ENCODE measurements around the gene CACNA1I. TPM values are rescaled to one million over a fixed set of nuclear protein-coding genes. Genes with fewer than 3 reads are reported as not detected.

CACNA1I gene
- total and polyA plus RNA-seq, 7 donors: under 0.01 to 0.95 (median 0.15) TPM; not detected in 3

DNA sequence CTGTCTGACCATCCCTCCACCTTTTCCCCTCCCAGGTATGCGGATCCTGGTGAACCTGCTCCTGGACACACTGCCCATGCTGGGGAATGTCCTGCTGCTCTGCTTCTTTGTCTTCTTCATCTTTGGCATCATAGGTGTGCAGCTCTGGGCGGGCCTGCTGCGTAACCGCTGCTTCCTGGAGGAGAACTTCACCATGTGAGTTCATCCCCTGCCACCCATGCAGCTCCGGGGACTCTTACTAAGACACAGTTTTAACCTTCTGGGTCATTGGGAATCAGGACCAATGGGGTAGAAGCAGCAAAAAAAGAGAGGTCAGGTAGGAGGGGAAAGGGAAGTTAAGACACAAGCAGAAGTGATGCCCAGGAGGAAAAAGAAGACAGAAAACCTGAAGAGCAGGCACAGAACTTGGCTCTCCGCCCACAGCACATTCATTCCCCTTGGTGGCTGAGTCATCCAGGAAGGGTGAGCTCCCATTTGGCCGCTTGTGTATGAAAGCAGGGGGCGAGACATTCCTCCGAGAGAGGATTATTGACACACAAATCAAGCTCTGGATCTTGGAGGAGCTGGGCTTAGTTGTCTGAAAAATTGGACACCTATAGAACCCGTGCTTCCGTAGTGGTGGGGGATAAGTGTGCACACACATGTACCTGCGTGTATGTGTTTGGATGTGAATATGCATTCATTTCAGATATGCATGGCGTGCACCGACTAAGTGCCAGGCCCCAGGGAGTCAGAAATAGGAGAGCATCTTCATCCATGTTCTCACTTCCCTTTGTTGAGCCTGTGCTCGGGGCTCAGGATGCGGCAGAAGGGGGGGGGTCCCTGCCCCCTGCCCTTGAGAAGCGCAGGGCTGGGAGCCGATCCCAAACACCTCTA is 64.2 kb downstream of the CACNA1I start:
- Histone ChIP-seq H3K27ac (no peak overlapping the region), H3K27me3 (peaks cover 0 to 21% (median 0%) of the 10 kb centered on the region in 3 donors), H3K36me3 (no peaks in the 10 kb centered on the region), H3K9me3 (peaks cover 0 to 2% (median 0%) of the 10 kb centered on the region in 4 donors), H3K4me1 (no peaks in the 10 kb centered on the region), H3K4me3 (no peak overlapping the region)
- intact Hi-C loops (cut with DNase I): no loop called here
- TF ChIP-seq EP300 (IDR thresholded peaks at IDR 0.05) (no peak), POLR2A (IDR thresholded peaks at IDR 0.05) (no peak), POLR2AphosphoS5 (IDR thresholded peaks at IDR 0.05) (no peak)
- TF ChIP-seq, protein P1, sequence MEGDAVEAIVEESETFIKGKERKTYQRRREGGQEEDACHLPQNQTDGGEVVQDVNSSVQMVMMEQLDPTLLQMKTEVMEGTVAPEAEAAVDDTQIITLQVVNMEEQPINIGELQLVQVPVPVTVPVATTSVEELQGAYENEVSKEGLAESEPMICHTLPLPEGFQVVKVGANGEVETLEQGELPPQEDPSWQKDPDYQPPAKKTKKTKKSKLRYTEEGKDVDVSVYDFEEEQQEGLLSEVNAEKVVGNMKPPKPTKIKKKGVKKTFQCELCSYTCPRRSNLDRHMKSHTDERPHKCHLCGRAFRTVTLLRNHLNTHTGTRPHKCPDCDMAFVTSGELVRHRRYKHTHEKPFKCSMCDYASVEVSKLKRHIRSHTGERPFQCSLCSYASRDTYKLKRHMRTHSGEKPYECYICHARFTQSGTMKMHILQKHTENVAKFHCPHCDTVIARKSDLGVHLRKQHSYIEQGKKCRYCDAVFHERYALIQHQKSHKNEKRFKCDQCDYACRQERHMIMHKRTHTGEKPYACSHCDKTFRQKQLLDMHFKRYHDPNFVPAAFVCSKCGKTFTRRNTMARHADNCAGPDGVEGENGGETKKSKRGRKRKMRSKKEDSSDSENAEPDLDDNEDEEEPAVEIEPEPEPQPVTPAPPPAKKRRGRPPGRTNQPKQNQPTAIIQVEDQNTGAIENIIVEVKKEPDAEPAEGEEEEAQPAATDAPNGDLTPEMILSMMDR (IDR thresholded peaks at IDR 0.05): no peak
- DNase-seq: no peak
- WGBS, 2 donors: 68 to 77% methylated on average over 18 of the region's 18 CpGs

DNA sequence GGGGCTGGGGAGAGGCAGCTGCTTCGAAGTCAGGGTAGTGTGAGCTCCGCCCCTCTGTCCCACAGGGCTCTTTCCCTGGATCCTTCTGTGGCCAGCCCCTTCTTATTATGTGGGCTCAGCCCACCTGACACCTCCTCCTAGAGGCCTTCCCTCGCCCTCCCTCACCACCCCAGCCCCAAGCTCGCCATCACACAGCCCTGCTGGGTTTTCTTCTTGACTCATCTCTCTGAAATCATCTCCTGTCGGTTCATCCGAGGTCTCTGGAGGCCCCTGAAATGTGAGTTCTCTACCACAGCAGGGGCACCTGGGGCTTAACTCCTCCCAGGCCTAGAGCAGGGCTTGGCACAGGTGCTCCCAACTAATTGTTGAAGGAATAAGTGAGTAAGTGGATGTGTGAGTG is 65.2 kb downstream of the CACNA1I start:
- H3K9me3 ChIP-seq: peaks cover 0 to 2% (median under 1%) of the 10 kb centered on the region in 4 donors
- H3K36me3 ChIP-seq: no peaks in the 10 kb centered on the region
- no peak overlapping the region for H3K4me3 ChIP-seq
- WGBS, 2 donors: 76 to 88% methylated on average over 6 of the region's 6 CpGs
- intact Hi-C loops (cut with DNase I): no loop called here
- no peak for DNase-seq
- TF ChIP-seq EP300 (IDR thresholded peaks at IDR 0.05) (no peak), POLR2AphosphoS5 (IDR thresholded peaks at IDR 0.05) (no peak)
- peaks cover 0 to 13% (median 0%) of the 10 kb centered on the region in 3 donors for H3K27me3 ChIP-seq
- no peak overlapping the region for H3K27ac ChIP-seq
- H3K4me1 ChIP-seq: no peaks in the 10 kb centered on the region

DNA sequence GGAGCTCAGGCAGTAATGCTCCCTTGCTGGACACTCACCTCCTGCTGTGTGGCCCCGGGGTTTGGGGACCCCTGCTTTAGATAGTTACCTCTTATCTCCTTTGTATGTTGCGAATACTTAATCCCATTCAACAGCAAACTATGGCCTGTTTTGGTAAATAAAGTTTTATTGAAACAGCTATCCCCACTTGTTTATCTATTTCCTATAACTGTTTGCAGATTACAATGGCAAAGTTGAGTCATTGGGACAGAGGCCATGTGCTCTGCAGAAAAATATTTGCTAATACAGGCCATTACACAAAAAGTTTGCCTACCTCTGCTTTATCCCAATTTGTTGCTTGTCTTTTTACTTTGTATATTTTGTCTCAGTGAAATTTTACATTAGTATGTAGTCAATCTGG is 68.4 kb downstream of the CACNA1I start:
- peaks cover 0 to 2% (median under 1%) of the 10 kb centered on the region in 4 donors for H3K9me3 ChIP-seq
- no peaks in the 10 kb centered on the region for H3K36me3 ChIP-seq
- no peak for TF ChIP-seq EP300 (IDR thresholded peaks at IDR 0.05)
- TF ChIP-seq POLR2A (IDR thresholded peaks at IDR 0.05): no peak
- H3K4me3 ChIP-seq: no peak overlapping the region
- no peak overlapping the region for H3K27ac ChIP-seq
- H3K4me1 ChIP-seq: no peaks in the 10 kb centered on the region
- intact Hi-C loops (cut with DNase I): no loop called here
- 61 to 83% methylated on average over 2 of the region's 2 CpGs for WGBS, 2 donors
- peaks cover 0 to 14% (median 0%) of the 10 kb centered on the region in 3 donors for H3K27me3 ChIP-seq
- DNase-seq: no peak

DNA sequence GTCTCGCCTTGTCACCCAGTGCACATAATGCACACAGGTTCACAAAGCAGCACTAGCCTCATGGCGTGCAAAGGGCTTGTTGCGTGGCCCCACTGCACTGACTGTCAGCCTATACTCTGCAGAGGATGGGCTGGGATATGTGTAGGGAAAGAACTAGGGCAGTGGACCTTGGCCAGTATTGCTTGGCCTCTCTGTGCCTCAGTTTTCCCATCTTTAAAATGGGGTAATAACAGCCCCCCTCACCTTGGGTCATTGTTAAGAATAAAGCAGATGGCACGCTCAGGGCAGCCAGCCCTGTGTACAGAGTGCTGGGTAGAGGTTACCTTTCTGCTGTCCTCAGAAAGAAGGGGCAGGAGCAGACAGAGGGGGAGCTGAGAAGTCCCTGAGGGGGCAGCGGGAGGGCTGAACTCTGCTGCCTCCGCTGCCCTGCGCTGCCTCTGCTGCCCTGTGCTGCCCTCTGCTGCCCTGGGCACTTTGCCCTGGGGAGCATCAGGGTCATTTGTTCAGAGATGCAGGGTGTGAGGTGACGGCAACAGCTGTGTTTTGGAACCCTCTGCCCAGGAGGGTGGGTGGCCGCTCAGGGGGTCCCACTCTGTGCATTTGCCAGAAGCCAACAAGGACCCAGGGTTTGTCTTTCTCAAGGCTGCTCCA is 71.2 kb downstream of the CACNA1I start:
- Histone ChIP-seq H3K9me3 (peaks cover 0 to 2% (median 0%) of the 10 kb centered on the region in 4 donors), H3K4me1 (no peaks in the 10 kb centered on the region), H3K27me3 (peaks cover 0 to 14% (median 0%) of the 10 kb centered on the region in 3 donors), H3K36me3 (no peaks in the 10 kb centered on the region), H3K27ac (no peak overlapping the region), H3K4me3 (no peak overlapping the region)
- 79 to 89% methylated on average over 9 of the region's 9 CpGs for WGBS, 2 donors
- DNase-seq: no peak
- TF ChIP-seq EP300 (IDR thresholded peaks at IDR 0.05) (no peak), POLR2A (IDR thresholded peaks at IDR 0.05) (no peak), POLR2AphosphoS5 (IDR thresholded peaks at IDR 0.05) (no peak)
- TF ChIP-seq, protein P1 (IDR thresholded peaks at IDR 0.05): no peak
- intact Hi-C loops (cut with DNase I): no loop called here

DNA sequence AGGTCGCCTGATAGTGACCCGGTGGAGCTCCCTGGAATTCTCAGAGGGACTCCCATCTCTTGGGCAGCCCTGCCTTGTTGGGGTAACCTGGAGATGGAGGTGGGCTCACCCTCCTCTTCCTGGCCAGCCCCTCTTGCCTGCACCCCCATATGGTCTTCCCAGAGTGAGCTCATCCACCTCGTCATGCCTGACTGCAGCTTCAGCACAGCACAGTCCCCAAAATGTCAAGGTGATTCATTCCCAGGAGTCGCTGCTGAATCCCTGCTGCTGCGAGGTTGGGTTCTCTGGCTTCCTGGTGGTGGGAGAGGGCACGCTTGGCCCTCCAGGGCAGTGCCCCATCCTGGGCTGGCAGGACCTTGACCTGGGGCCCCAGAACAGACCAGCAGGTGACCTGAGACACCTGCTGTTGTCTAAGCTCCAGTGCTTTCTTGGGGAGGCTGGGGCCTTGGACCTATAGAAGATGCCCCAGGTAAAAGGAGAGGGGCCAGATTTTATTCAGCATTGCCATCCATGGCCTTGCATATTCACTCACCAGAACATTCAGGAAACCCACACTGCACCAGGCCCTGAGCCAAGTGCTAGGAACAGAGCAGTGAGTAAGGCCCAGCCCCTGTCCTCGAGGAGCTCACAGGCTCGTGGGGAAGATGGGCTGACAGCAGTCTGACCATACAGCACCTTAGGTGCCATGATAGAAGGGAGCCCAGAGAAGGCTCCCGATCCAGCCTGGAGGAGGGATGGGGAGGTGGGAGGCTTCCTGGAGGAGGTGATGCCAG is 72.9 kb downstream of the CACNA1I start:
- no peak overlapping the region for H3K27ac ChIP-seq
- intact Hi-C loops (cut with DNase I): no loop called here
- no peaks in the 10 kb centered on the region for H3K36me3 ChIP-seq
- DNase-seq: no peak
- no peaks in the 10 kb centered on the region for H3K4me1 ChIP-seq
- peaks cover 0 to 2% (median 0%) of the 10 kb centered on the region in 4 donors for H3K9me3 ChIP-seq
- no peak overlapping the region for H3K4me3 ChIP-seq
- no peak for TF ChIP-seq POLR2A (IDR thresholded peaks at IDR 0.05)
- no peak for TF ChIP-seq POLR2AphosphoS5 (IDR thresholded peaks at IDR 0.05)
- TF ChIP-seq, protein P1 (IDR thresholded peaks at IDR 0.05): no peak
- no peak for TF ChIP-seq EP300 (IDR thresholded peaks at IDR 0.05)
- H3K27me3 ChIP-seq: peaks cover 0 to 14% (median 0%) of the 10 kb centered on the region in 3 donors
- WGBS, 2 donors: 63 to 75% methylated on average over 9 of the region's 9 CpGs

Measured in sigmoid colon (tissue), 7 donors.